Measurements from ENCODE around the gene PHKB.
"Not testable (repeated sequence)": the region's sequence is repeated elsewhere in the genome, so short reads cannot be mapped to it uniquely, and the experiment has no call there.

PHKB gene

DNA sequence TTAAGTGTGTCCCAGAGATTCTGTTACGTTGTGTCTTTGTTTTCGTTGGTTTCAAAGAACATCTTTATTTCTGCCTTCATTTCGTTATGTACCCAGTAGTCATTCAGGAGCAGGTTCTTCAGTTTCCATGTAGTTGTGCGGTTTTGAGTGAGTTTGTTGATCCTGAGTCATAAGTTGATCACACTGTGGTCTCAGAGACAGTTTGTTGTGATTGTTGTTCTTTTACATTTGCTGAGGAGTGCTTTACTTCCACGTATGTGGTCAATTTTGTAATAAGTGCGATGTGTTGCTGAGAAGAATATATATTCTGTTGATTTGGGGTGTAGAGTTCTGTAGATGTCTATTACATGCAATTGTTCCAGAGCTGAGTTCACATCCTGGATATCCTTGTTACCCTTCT is 83.1 kb downstream of the PHKB start:
- not testable (repeated sequence) for H3K4me2 ChIP-seq (ENCODE audit: low read length); H3K4me1 ChIP-seq (ENCODE audit: control insufficient read depth, low read length); H3K79me2 ChIP-seq (ENCODE audit: control insufficient read depth, low read length); H3K27me3 ChIP-seq (ENCODE audit: control insufficient read depth, low read length); H3K4me3 ChIP-seq (ENCODE audit: low read length); H3K27ac ChIP-seq (ENCODE audit: low read depth, low read length); H3F3A ChIP-seq (ENCODE audit: control insufficient read depth, insufficient read depth); H4K20me1 ChIP-seq (ENCODE audit: control insufficient read depth, insufficient read depth, low read depth, low read length); H3K9me3 ChIP-seq (ENCODE audit: control insufficient read depth, insufficient read depth, low read length); H3K9me2 ChIP-seq (replicated peaks; ENCODE audit: control insufficient read depth, low read length)
- peaks cover 15% of the 10 kb centered on the region for H3K36me3 ChIP-seq (ENCODE audit: control insufficient read depth, low read length)

GRCh38 chr16:47551185-47551584 is 90.1 kb downstream of the PHKB start:
- not testable (repeated sequence) for H3K4me2 ChIP-seq (ENCODE audit: low read length); H3K27ac ChIP-seq (ENCODE audit: low read depth, low read length); H3K4me3 ChIP-seq (ENCODE audit: low read length); H3K4me1 ChIP-seq (ENCODE audit: control insufficient read depth, low read length); H3K79me2 ChIP-seq (ENCODE audit: control insufficient read depth, low read length); H3K27me3 ChIP-seq (ENCODE audit: control insufficient read depth, low read length); H3K9me2 ChIP-seq (replicated peaks; ENCODE audit: control insufficient read depth, low read length); H3F3A ChIP-seq (ENCODE audit: control insufficient read depth, insufficient read depth); H4K20me1 ChIP-seq (ENCODE audit: control insufficient read depth, insufficient read depth, low read depth, low read length); H3K9me3 ChIP-seq (ENCODE audit: control insufficient read depth, insufficient read depth, low read length)
- peaks cover 22% of the 10 kb centered on the region for H3K36me3 ChIP-seq (ENCODE audit: control insufficient read depth, low read length)

- not testable (repeated sequence) for H3K27ac ChIP-seq (ENCODE audit: low read depth, low read length); H3K4me1 ChIP-seq (ENCODE audit: control insufficient read depth, low read length); H3K9me3 ChIP-seq (ENCODE audit: control insufficient read depth, insufficient read depth, low read length); H3K4me2 ChIP-seq (ENCODE audit: low read length); H3K4me3 ChIP-seq (ENCODE audit: low read length); H3K9me2 ChIP-seq (replicated peaks; ENCODE audit: control insufficient read depth, low read length); H4K20me1 ChIP-seq (ENCODE audit: control insufficient read depth, insufficient read depth, low read depth, low read length); H3K27me3 ChIP-seq (ENCODE audit: control insufficient read depth, low read length); H3F3A ChIP-seq (ENCODE audit: control insufficient read depth, insufficient read depth); H3K79me2 ChIP-seq (ENCODE audit: control insufficient read depth, low read length)
- H3K36me3 ChIP-seq (ENCODE audit: control insufficient read depth, low read length) = peaks cover 20% of the 10 kb centered on the region
Observed at GRCh38 chr16:47551767-47552166, 90.6 kb downstream of the PHKB start.

DNA sequence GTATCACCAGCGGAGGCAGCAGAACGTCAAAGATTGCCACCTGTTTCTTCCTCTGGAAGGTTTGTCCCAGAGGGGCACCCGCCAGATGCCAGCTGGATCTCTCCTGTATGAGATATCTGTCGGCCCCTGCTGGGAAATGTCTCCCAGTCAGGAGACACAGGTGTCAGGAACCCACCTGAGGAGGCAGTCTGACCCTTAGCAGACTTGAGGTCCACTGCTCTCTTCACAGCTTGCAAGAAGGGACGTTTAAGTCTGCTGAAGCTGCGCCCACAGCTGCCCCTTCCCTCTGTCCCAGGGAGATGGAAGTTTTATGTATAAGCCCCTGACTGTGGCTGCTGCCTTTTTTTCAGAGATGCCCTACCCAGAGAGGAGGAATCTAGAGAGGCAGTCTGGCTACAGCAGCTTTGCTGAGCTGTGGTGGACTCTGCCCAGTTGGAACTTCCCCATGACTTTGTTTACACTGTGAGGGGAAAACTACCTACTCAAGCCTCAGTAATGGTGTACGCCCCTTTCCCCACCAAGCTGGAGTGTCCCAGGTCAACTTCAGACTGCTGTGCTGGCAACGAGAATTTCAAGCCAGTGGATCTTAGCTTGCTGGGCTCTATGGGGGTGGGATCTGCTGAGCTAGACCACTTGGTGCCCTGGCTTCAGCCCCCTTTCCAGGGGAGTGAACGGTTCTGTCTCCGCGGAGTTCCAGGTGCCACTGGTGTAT is 92.9 kb downstream of the PHKB start:
- Histone ChIP-seq H3K4me1 (ENCODE audit: control insufficient read depth, low read length) (no peaks in the 10 kb centered on the region), H4K20me1 (ENCODE audit: control insufficient read depth, insufficient read depth, low read depth, low read length) (no peaks in the 10 kb centered on the region), H3K36me3 (ENCODE audit: control insufficient read depth, low read length) (peaks cover 10% of the 10 kb centered on the region), H3K79me2 (ENCODE audit: control insufficient read depth, low read length) (no peaks in the 10 kb centered on the region), H3K27me3 (ENCODE audit: control insufficient read depth, low read length) (no peaks in the 10 kb centered on the region), H3K9me3 (ENCODE audit: control insufficient read depth, insufficient read depth, low read length) (no peaks in the 10 kb centered on the region; the same call in 1 of the 2 replicates), H3F3A (ENCODE audit: control insufficient read depth, insufficient read depth) (no peaks in the 10 kb centered on the region), H3K4me2 (ENCODE audit: low read length) (no peak overlapping the region), H3K27ac (ENCODE audit: low read depth, low read length) (no peak overlapping the region), H3K9me2 (replicated peaks; ENCODE audit: control insufficient read depth, low read length) (no peaks in the 10 kb centered on the region), H3K4me3 (ENCODE audit: low read length) (no peak overlapping the region)
- TF ChIP-seq, protein P1, sequence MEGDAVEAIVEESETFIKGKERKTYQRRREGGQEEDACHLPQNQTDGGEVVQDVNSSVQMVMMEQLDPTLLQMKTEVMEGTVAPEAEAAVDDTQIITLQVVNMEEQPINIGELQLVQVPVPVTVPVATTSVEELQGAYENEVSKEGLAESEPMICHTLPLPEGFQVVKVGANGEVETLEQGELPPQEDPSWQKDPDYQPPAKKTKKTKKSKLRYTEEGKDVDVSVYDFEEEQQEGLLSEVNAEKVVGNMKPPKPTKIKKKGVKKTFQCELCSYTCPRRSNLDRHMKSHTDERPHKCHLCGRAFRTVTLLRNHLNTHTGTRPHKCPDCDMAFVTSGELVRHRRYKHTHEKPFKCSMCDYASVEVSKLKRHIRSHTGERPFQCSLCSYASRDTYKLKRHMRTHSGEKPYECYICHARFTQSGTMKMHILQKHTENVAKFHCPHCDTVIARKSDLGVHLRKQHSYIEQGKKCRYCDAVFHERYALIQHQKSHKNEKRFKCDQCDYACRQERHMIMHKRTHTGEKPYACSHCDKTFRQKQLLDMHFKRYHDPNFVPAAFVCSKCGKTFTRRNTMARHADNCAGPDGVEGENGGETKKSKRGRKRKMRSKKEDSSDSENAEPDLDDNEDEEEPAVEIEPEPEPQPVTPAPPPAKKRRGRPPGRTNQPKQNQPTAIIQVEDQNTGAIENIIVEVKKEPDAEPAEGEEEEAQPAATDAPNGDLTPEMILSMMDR (IDR thresholded peaks at IDR 0.05; ENCODE audit: low read depth, low read length, poor library complexity, severe bottlenecking) = no peak
- TF ChIP-seq EZH2phosphoT487 (IDR thresholded peaks at IDR 0.05; ENCODE audit: borderline replicate concordance, low read length) = no peak

DNA sequence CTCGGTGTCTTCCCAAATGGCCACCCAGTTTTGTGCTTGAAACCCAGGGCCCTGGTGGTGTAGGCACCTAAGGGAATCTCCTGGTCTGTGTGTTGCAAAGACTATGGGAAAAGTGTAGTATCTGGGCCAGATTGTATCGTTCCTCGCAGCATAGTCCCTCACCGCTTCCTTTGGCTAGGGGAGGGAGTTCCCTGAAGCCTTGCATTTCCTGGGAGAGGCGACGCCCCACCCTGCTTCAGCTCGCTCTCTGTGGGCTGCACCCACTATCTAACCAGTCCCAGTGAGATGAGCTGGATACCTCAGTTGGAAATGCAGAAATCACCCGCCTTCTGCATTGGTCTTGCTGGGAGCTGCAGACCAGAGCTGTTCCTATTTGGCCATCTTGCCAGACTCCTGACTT is 93.5 kb downstream of the PHKB start:
- H3K9me2 ChIP-seq (replicated peaks; ENCODE audit: control insufficient read depth, low read length); H3K9me3 ChIP-seq (ENCODE audit: control insufficient read depth, insufficient read depth, low read length); H3K27me3 ChIP-seq (ENCODE audit: control insufficient read depth, low read length); H3K4me1 ChIP-seq (ENCODE audit: control insufficient read depth, low read length); H3K36me3 ChIP-seq (ENCODE audit: control insufficient read depth, low read length); H3K4me2 ChIP-seq (ENCODE audit: low read length); H3K4me3 ChIP-seq (ENCODE audit: low read length); H3K27ac ChIP-seq (ENCODE audit: low read depth, low read length); H3K79me2 ChIP-seq (ENCODE audit: control insufficient read depth, low read length); H3F3A ChIP-seq (ENCODE audit: control insufficient read depth, insufficient read depth); H4K20me1 ChIP-seq (ENCODE audit: control insufficient read depth, insufficient read depth, low read depth, low read length): not testable (repeated sequence)

Measured in DOHH2 (cell line).